Stomach (tissue), 9 donors: ENCODE data around the gene ADNP2. TPM values are rescaled to one million over a fixed set of nuclear protein-coding genes. Genes with fewer than 3 reads are reported as not detected.

Experiments used
- DNase-seq, 2 donors: peaks; one replicate each; pipeline versions ENCODE4 v3.0.0 to v3.0.0-alpha.2; 2013 to 2019
- H3K27ac ChIP-seq, 5 donors: fragments of 200-600 bp in 4 of 5; sonication (generic) in 4 of 5; one replicate each; pipeline ENCODE4 v1.5.1; 2013 to 2019; ENCODE audit warnings: mild to moderate bottlenecking in 1 of 5, moderate library complexity in 1 of 5
- H3K27me3 ChIP-seq, 3 donors: fragments of 200-600 bp; sonication (generic); one replicate each; pipeline ENCODE4 v1.5.1; 2017 to 2019; ENCODE audit warnings: mixed run types in 1 of 3
- H3K36me3 ChIP-seq, 4 donors: fragments of 200-600 bp; sonication (generic); 1 replicate in 3 of 4; 2 replicates in 1 of 4; pipeline ENCODE4 v1.5.1; 2016 to 2019
- H3K4me1 ChIP-seq, 4 donors: fragments of 200-600 bp; sonication (generic); one replicate each; pipeline ENCODE4 v1.5.1; 2016 to 2019
- H3K4me3 ChIP-seq, 4 donors: fragments of 200-600 bp; sonication (generic) in 3 of 4; one replicate each; pipeline ENCODE4 v1.5.1; 2016 to 2019; ENCODE audit warnings: mild to moderate bottlenecking in 1 of 4
- H3K9me3 ChIP-seq, 4 donors: fragments of 200-600 bp; sonication (generic); one replicate each; pipeline ENCODE4 v1.5.1; 2016 to 2019
- EP300 ChIP-seq: sonication (generic); formaldehyde crosslinking; IDR thresholded peaks from one replicate; pipeline ENCODE4 v1.6.1; 2017; ENCODE audit warnings: antibody characterized with exemption
- POLR2A ChIP-seq, 4 donors: fragments of 450-650 bp; IDR thresholded peaks; one replicate each; pipeline ENCODE4 v1.6.1; 2016; ENCODE audit warnings: antibody characterized with exemption in 4 of 4, control low read depth in 2 of 4, mild to moderate bottlenecking in 1 of 4, moderate library complexity in 1 of 4
- POLR2AphosphoS5 ChIP-seq, 3 donors: sonication (generic); formaldehyde crosslinking; IDR thresholded peaks; one replicate each; pipeline ENCODE4 v1.6.1; 2016; ENCODE audit warnings: antibody characterized with exemption in 3 of 3
- WGBS, 5 donors: extraction: QIAGEN DNeasy Blood & Tissue Kit in 3 of 5; methylation state at CpG; one replicate each; pipeline versions ENCODE4 v1.1.5 to v1.1.7; 2013 to 2018; 5-methylcytosine and 5-hydroxymethylcytosine counted together
- intact Hi-C: fragments of 100-400 bp; cut with DNase I; formaldehyde crosslinking; loops from one replicate; pipeline ENCODE4 v1.15.1; 2023; ENCODE audit warnings: low total_unique reads
- polyA plus RNA-seq, 3 donors: library from polyadenylated mRNA; stranded (reverse); fragments of 200-250 nt; gene quantifications; one replicate each; pipeline ENCODE4 v1.2.3, GENCODE V29; 2013
- total RNA-seq, 5 donors: library from RNA; depleted of rRNA; stranded (reverse); fragments of >200 nt; gene quantifications; one replicate each; pipeline versions ENCODE4 v1.1.0 to v1.2.3, GENCODE V29; 2014 to 2016
- TF ChIP-seq, protein P1 (sequence below), 7 experiments: fragments of 450-650 bp in 4 of 7; fragments of 200-600 bp in 3 of 7; sonication (generic) in 3 of 7; IDR thresholded peaks; one replicate each; pipeline ENCODE4 v1.5.1; 2016 to 2019; ENCODE audit warnings: antibody characterized with exemption in 7 of 7, control low read depth in 2 of 7, mild to moderate bottlenecking in 1 of 7
- donor health status: healthy with polysubstance abuse.
- donor health status: Bipolar disorder and iron deficiency.
- donor health status: healthy.

ADNP2 gene
- total and polyA plus RNA-seq, 8 donors, result 4.2 to 24.6 (median 10.8) TPM

DNA sequence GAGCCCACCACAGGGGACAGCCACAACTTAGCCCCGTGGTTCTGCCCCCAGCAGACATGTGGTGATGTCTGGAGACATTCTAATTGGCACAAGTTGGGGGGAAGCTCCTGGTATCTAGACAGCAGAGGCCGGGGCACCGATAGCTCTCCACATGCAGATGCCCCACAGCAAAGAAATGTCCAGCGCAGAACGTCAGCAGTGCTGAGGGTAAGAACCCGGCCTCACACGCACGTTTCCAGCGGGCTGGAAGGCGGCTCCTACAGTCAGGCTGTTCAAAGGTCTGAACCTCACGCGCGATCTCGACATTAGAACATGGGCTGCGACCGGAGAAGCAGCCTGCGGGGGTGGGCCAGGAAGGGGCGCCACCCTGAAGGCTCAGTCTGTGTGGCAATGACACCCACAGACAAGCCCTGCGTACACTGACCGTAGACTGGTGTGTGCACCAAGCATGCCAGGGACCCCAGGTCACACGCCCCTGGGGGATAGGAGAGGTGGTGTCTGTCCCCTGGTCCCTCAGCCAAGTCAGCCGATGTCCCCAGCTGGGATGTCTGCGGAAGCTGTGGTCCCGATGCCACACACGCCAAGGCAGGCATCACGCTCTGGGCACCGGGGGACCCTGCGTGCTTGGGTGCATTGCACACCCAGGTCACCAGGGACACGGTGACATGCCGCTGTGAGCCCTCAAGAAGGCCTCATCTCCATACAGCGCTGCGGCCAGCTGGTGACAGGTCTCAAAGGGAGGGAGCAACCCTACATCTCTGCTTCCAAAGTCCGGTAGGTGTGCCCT, 71.9 kb downstream of the ADNP2 start:
- TF ChIP-seq EP300 (no peak), POLR2A (IDR thresholded peaks at IDR 0.05) (no peak), POLR2AphosphoS5 (IDR thresholded peaks at IDR 0.05) (no peak)
- TF ChIP-seq, protein P1, sequence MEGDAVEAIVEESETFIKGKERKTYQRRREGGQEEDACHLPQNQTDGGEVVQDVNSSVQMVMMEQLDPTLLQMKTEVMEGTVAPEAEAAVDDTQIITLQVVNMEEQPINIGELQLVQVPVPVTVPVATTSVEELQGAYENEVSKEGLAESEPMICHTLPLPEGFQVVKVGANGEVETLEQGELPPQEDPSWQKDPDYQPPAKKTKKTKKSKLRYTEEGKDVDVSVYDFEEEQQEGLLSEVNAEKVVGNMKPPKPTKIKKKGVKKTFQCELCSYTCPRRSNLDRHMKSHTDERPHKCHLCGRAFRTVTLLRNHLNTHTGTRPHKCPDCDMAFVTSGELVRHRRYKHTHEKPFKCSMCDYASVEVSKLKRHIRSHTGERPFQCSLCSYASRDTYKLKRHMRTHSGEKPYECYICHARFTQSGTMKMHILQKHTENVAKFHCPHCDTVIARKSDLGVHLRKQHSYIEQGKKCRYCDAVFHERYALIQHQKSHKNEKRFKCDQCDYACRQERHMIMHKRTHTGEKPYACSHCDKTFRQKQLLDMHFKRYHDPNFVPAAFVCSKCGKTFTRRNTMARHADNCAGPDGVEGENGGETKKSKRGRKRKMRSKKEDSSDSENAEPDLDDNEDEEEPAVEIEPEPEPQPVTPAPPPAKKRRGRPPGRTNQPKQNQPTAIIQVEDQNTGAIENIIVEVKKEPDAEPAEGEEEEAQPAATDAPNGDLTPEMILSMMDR (IDR thresholded peaks at IDR 0.05), result no peak
- H3K4me1 ChIP-seq, result peaks cover 0 to 10% (median 0%) of the 10 kb centered on the region in 4 donors
- H3K36me3 ChIP-seq, result no peaks in the 10 kb centered on the region
- H3K4me3 ChIP-seq, result no peak overlapping the region
- intact Hi-C loops, result no loop called here
- no peaks in the 10 kb centered on the region for H3K9me3 ChIP-seq
- H3K27ac ChIP-seq, result no peak overlapping the region
- WGBS, 5 donors, result 90 to 94% (median 92%) methylated on average over 22 to 33 of the region's 33 CpGs
- DNase-seq, result no peak
- no peaks in the 10 kb centered on the region for H3K27me3 ChIP-seq

DNA sequence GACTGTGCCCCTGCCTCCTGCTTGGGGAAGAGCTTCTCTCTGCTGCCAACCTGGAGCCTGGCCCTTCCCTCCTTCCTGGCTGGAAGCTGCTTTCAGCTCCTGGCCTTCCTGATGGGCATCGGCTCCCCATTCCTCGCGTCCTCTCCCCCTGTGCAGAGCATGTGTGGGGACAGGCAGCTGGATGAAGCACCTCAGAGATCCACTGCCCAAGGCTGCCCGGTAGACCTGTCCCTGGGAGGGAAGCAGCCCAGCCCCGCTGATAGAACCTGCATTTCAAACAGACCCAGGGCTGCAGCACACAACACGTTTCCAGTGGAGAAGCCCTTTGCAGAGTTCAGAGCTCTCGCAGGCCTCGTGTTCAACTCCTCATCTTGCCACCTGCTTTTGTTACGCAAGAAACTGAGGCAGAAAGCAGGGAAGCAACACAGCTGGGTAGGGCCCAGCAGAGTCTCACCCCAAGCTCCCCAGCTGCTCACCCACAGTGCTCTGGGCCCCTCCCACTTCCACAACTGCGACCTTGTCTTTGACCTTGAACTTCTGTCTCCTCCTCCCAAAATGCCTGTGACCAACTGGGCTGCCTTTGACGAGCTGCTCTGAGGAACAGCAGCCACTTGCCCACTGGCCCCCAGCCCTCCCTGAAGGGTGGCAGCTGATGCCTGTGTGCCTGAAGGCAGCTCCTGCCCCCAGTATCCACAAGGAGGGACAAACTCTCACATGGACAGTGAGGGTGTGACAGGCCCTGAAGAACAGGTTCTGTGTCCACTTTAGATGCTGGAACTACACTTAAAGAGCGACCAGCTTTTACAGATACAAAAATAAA, 72.8 kb downstream of the ADNP2 start:
- no peak overlapping the region for H3K4me3 ChIP-seq

DNA sequence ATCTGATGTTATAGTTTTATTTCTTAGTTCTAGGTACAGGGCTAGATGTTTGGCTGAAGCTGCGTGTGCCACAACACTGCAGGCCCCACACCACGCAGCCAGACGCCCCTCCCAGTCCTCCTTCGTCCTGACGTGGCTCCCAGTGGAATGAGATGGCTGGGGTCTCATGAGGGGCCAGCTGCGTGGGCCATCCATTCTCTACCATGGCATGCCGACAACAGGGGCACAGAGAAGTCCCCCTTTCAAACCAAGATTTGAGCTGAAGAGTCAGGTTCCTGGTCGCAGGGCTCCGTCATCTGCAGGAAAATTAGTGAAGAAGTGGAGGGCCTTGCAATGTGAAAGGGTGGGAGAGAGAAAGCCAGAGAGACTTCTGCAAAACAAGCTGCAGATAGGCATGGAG, 73.8 kb downstream of the ADNP2 start:
- H3K4me3 ChIP-seq, result no peak overlapping the region
- no peaks in the 10 kb centered on the region for H3K9me3 ChIP-seq
- H3K27ac ChIP-seq, result no peak overlapping the region
- no peaks in the 10 kb centered on the region for H3K27me3 ChIP-seq
- no peak for DNase-seq
- H3K36me3 ChIP-seq, result no peaks in the 10 kb centered on the region
- H3K4me1 ChIP-seq, result no peaks in the 10 kb centered on the region
- intact Hi-C loops, result no loop called here
- 80 to 87% (median 82%) methylated on average over 9 of the region's 9 CpGs for WGBS, 5 donors
- TF ChIP-seq POLR2A (IDR thresholded peaks at IDR 0.05) (no peak), EP300 (no peak), POLR2AphosphoS5 (IDR thresholded peaks at IDR 0.05) (no peak)
- TF ChIP-seq, protein P1 (IDR thresholded peaks at IDR 0.05), result no peak

More for the DNA sequence above, 72.8 kb downstream of the ADNP2 start:
- no peaks in the 10 kb centered on the region for H3K9me3 ChIP-seq
- 63 to 76% (median 71%) methylated on average over 10 to 12 of the region's 12 CpGs for WGBS, 5 donors
- no peak for DNase-seq
- H3K27ac ChIP-seq, result no peak overlapping the region
- peaks cover 0 to 5% (median 0%) of the 10 kb centered on the region in 4 donors for H3K4me1 ChIP-seq
- intact Hi-C loops, result no loop called here
- H3K27me3 ChIP-seq, result no peaks in the 10 kb centered on the region
- no peaks in the 10 kb centered on the region for H3K36me3 ChIP-seq
- no peak for TF ChIP-seq POLR2AphosphoS5 (IDR thresholded peaks at IDR 0.05)
- TF ChIP-seq EP300, result no peak
- TF ChIP-seq, protein P1 (IDR thresholded peaks at IDR 0.05), result no peak
- TF ChIP-seq POLR2A (IDR thresholded peaks at IDR 0.05), result no peak

DNA sequence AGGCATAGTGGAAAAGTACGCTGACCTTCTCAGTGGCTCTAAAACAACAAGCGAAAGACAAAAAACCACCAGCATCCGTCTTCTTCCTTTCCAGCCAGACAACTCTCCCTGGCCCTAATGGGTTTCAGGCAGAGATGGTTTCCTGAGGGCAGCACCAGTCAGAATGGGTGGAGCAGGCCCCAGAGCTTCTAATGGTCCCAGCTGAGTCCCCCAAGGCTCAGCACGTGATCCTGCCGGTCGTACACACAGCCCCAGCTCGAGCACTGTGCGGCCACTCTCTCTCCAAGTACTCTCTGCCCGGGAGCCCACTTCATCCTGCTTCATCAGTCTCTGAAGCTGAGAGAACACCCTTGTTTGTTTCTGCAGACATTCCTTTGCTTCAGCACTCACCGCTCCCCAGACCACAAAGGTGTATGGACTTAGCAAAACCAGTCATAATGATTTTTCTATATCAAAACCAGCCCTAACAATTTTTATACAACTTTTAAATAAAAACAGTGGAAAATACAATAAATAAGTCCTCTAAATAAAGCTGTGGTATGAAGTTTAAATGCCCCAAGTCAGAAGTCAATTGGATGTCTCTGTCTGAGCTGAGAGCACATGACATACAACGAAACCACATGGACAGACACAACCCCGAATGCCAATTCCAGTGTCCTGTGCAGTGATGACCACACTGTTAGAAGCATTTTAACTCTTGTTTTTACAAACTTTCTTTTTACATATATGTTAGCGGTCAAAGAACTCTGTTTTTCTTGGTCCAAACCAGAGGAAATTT, 74.4 kb downstream of the ADNP2 start:
- peak overlapping the region in 1 of 5 donors; percentile 20 for H3K27ac ChIP-seq
- H3K36me3 ChIP-seq, result no peaks in the 10 kb centered on the region
- DNase-seq, result no peak
- no peaks in the 10 kb centered on the region for H3K9me3 ChIP-seq
- no peaks in the 10 kb centered on the region for H3K4me1 ChIP-seq
- no peak overlapping the region for H3K4me3 ChIP-seq
- TF ChIP-seq EP300 (no peak), POLR2A (IDR thresholded peaks at IDR 0.05) (no peak), POLR2AphosphoS5 (IDR thresholded peaks at IDR 0.05) (no peak)
- TF ChIP-seq, protein P1 (IDR thresholded peaks at IDR 0.05), result no peak
- no peaks in the 10 kb centered on the region for H3K27me3 ChIP-seq
- intact Hi-C loops, result no loop called here
- WGBS, 5 donors, result 67 to 76% (median 75%) methylated on average over 13 of the region's 13 CpGs
